CD14-positive monocyte (primary cell): ENCODE results near the gene GREM1. TPM values are rescaled to one million over a fixed set of nuclear protein-coding genes. Genes with fewer than 3 reads are reported as not detected.

Source experiments
- DNase-seq, 3 donors: peaks; one replicate each; pipeline ENCODE4 v3.0.0-alpha.2; 2011 to 2022
- H2AFZ ChIP-seq: 2 replicates; pipeline ENCODE4 v1.6.0; 2012; ENCODE audit warnings: mild to moderate bottlenecking, low read depth, low read length, inconsistent platforms; ENCODE audit not compliant: insufficient read depth, poor library complexity, severe bottlenecking
- H3K27ac ChIP-seq, 2 donors: 1 replicate in 1 of 2; 2 replicates in 1 of 2; pipeline ENCODE4 v1.5.1; 2012 to 2013; ENCODE audit warnings: low read length in 2 of 2, control low read depth in 1 of 2, inconsistent platforms in 1 of 2, low read depth in 1 of 2, mild to moderate bottlenecking in 1 of 2
- H3K27me3 ChIP-seq, 2 donors: one replicate each; pipeline versions ENCODE4 v1.6.0 to v1.6.1; 2011 to 2013; ENCODE audit warnings: low read length in 2 of 2; ENCODE audit not compliant: control insufficient read depth in 2 of 2, insufficient read depth in 2 of 2
- H3K36me3 ChIP-seq, 2 donors: replicated peaks in 1 of 2; 1 replicate in 1 of 2; 2 replicates in 1 of 2; pipeline versions ENCODE4 v1.5.1 to v1.6.1; 2012 to 2013; ENCODE audit warnings: low read length in 2 of 2, control low read depth in 1 of 2, inconsistent platforms in 1 of 2, mild to moderate bottlenecking in 1 of 2; ENCODE audit not compliant: insufficient read depth in 2 of 2, control insufficient read depth in 1 of 2
- H3K4me1 ChIP-seq, 2 donors: 1 replicate in 1 of 2; 2 replicates in 1 of 2; pipeline versions ENCODE4 v1.5.1 to v1.6.1; 2012 to 2013; ENCODE audit warnings: low read length in 2 of 2, control low read depth in 1 of 2, inconsistent platforms in 1 of 2, mild to moderate bottlenecking in 1 of 2, moderate library complexity in 1 of 2; ENCODE audit not compliant: insufficient read depth in 2 of 2, control insufficient read depth in 1 of 2
- H3K4me2 ChIP-seq: replicated peaks from 2 replicates; pipeline ENCODE3; 2012; ENCODE audit warnings: low read length, moderate library complexity, mild to moderate bottlenecking; ENCODE audit not compliant: poor library complexity, severe bottlenecking; ENCODE audit errors: extremely low read depth
- H3K4me3 ChIP-seq, 3 experiments: fragments of 200-600 bp in 1 of 3; sonication (generic) in 1 of 3; replicated peaks in 1 of 3; 1 replicate in 2 of 3; 2 replicates in 1 of 3; pipeline ENCODE4 v1.5.1; 2011 to 2013; ENCODE audit warnings: low read length in 3 of 3, mild to moderate bottlenecking in 3 of 3, control low read depth in 2 of 3, low read depth in 2 of 3, inconsistent platforms in 1 of 3, moderate library complexity in 1 of 3
- H3K79me2 ChIP-seq: 2 replicates; pipeline ENCODE4 v1.6.0; 2012; ENCODE audit warnings: mild to moderate bottlenecking, control low read depth, inconsistent platforms, low read length, moderate library complexity; ENCODE audit not compliant: insufficient read depth
- H3K9ac ChIP-seq: 2 replicates; pipeline ENCODE4 v1.6.0; 2017; ENCODE audit warnings: low read length, mild to moderate bottlenecking; ENCODE audit not compliant: insufficient read depth, poor library complexity, severe bottlenecking
- H3K9me3 ChIP-seq, 2 donors: replicated peaks in 1 of 2; 1 replicate in 1 of 2; 2 replicates in 1 of 2; pipeline versions ENCODE4 v1.5.1 to v1.6.1; 2012 to 2013; ENCODE audit warnings: low read length in 2 of 2, control low read depth in 1 of 2; ENCODE audit not compliant: control insufficient read depth in 1 of 2, insufficient read depth in 1 of 2
- H4K20me1 ChIP-seq: 2 replicates; pipeline ENCODE4 v1.6.0; 2012; ENCODE audit warnings: mild to moderate bottlenecking, low read length, control low read depth, moderate library complexity; ENCODE audit not compliant: insufficient read depth
- H3K27ac Mint-ChIP-seq, 7 donors: one replicate each; pipeline ENCODE4 v1.8.0; 2020; ENCODE audit warnings: mild to moderate bottlenecking in 7 of 7, mixed read lengths in 7 of 7, moderate library complexity in 6 of 7, inconsistent platforms in 2 of 7
- H3K27me3 Mint-ChIP-seq, 3 donors: one replicate each; pipeline ENCODE4 v1.8.0; 2021 to 2022; ENCODE audit warnings: low read depth in 3 of 3, mild to moderate bottlenecking in 3 of 3, mixed read lengths in 3 of 3, moderate library complexity in 3 of 3, inconsistent platforms in 1 of 3
- H3K36me3 Mint-ChIP-seq, 2 donors: one replicate each; pipeline ENCODE4 v1.8.0; 2020; ENCODE audit warnings: mixed read lengths in 2 of 2, inconsistent platforms in 1 of 2, mild to moderate bottlenecking in 1 of 2
- H3K4me1 Mint-ChIP-seq: one replicate; pipeline ENCODE4 v1.8.0; 2020; ENCODE audit warnings: mild to moderate bottlenecking, mixed read lengths
- H3K4me3 Mint-ChIP-seq, 2 donors: one replicate each; pipeline ENCODE4 v1.8.0; 2020; ENCODE audit warnings: mild to moderate bottlenecking in 2 of 2, mixed read lengths in 2 of 2, moderate library complexity in 1 of 2
- H3K9me3 Mint-ChIP-seq, 7 donors: one replicate each; pipeline ENCODE4 v1.8.0; 2020 to 2022; ENCODE audit warnings: mixed read lengths in 7 of 7, mild to moderate bottlenecking in 6 of 7, moderate library complexity in 6 of 7, inconsistent platforms in 2 of 7
- CTCF ChIP-seq: fragments of 200-600 bp; IDR thresholded peaks from one replicate; pipeline ENCODE4 v1.8.0; 2022; ENCODE audit warnings: antibody characterized with exemption, mild to moderate bottlenecking
- WGBS: methylation state at CpG from one replicate; pipeline ENCODE4 v1.1.5; 2013; ENCODE audit warnings: missing lambda C conversion rate; ENCODE audit not compliant: insufficient coverage; 5-methylcytosine and 5-hydroxymethylcytosine counted together
- intact Hi-C, 2 donors: fragments of 100-400 bp; cut with micrococcal nuclease; formaldehyde crosslinking; loops; one replicate each; pipeline versions ENCODE4 v1.15.0 to v1.15.1; 2023
- polyA plus RNA-seq, 3 donors: library from polyadenylated mRNA; depleted of rRNA in 1 of 3; unstranded in 2 of 3; stranded (reverse) in 1 of 3; fragments of 300-500 nt in 2 of 3; fragments of >200 nt in 1 of 3; fragmentation: Illumina TruSeq in 2 of 3; gene quantifications; 1 replicate in 2 of 3; 2 replicates in 1 of 3; pipeline ENCODE4 v1.2.3, GENCODE V29; 2012 to 2021

Gene GREM1
- polyA plus RNA-seq, 3 donors: not detected

GRCh38 chr15:32737304-32737703 lies 19.5 kb downstream of the GREM1 start:
- intact Hi-C loops: no loop called here
- H3K27me3 Mint-ChIP-seq: peaks cover 13 to 18% (median 14%) of the 10 kb centered on the region in 3 donors
- H3K4me1 ChIP-seq: no peaks in the 10 kb centered on the region

GRCh38 chr15:32738666-32739065 lies 20.9 kb downstream of the GREM1 start:
- DNase-seq: no peak
- Mint-ChIP-seq H3K27ac (no peak overlapping the region), H3K9me3 (peaks cover 6 to 19% (median 12%) of the 10 kb centered on the region in 7 donors), H3K4me1 (no peaks in the 10 kb centered on the region), H3K27me3 (peaks cover 12 to 14% (median 13%) of the 10 kb centered on the region in 3 donors), H3K36me3 (no peaks in the 10 kb centered on the region), H3K4me3 (no peak overlapping the region)
- Histone ChIP-seq H3K4me1 (no peaks in the 10 kb centered on the region), H3K9me3 (peaks cover 0 to 5% of the 10 kb centered on the region in 2 donors), H3K4me3 (no peak overlapping the region), H4K20me1 (no peaks in the 10 kb centered on the region), H3K27ac (no peak overlapping the region), H3K36me3 (no peaks in the 10 kb centered on the region), H2AFZ (no peak overlapping the region), H3K79me2 (no peaks in the 10 kb centered on the region), H3K4me2 (no peak overlapping the region), H3K9ac (no peak overlapping the region), H3K27me3 (no peaks in the 10 kb centered on the region)
- intact Hi-C loops: no loop called here
- no peak for TF ChIP-seq CTCF
- no CpG with 5 or more reads among the region's 1 CpG for WGBS

More at GRCh38 chr15:32737304-32737703, 19.5 kb downstream of the GREM1 start:
- peaks cover 0 to 5% of the 10 kb centered on the region in 2 donors for H3K9me3 ChIP-seq
- H2AFZ ChIP-seq: no peak overlapping the region
- Mint-ChIP-seq H3K27ac (no peak overlapping the region), H3K9me3 (peaks cover 6 to 18% (median 10%) of the 10 kb centered on the region in 7 donors), H3K4me1 (no peaks in the 10 kb centered on the region), H3K4me3 (no peak overlapping the region), H3K36me3 (no peaks in the 10 kb centered on the region)
- H3K27ac ChIP-seq: no peak overlapping the region
- H4K20me1 ChIP-seq: no peaks in the 10 kb centered on the region
- H3K79me2 ChIP-seq: no peaks in the 10 kb centered on the region
- H3K27me3 ChIP-seq: peaks cover 3 to 5% of the 10 kb centered on the region in 2 donors
- TF ChIP-seq CTCF: no peak
- no peak for DNase-seq
- no peak overlapping the region for H3K9ac ChIP-seq
- H3K4me3 ChIP-seq: no peak overlapping the region
- 100% methylated on average over 3 of the region's 4 CpGs for WGBS
- H3K36me3 ChIP-seq: no peaks in the 10 kb centered on the region
- H3K4me2 ChIP-seq: no peak overlapping the region
